ENCODE data around the gene SETX.
"Not testable (repeated sequence)": the region's sequence is repeated elsewhere in the genome, so short reads cannot be mapped to it uniquely, and the experiment has no call there.

The SETX gene

DNA sequence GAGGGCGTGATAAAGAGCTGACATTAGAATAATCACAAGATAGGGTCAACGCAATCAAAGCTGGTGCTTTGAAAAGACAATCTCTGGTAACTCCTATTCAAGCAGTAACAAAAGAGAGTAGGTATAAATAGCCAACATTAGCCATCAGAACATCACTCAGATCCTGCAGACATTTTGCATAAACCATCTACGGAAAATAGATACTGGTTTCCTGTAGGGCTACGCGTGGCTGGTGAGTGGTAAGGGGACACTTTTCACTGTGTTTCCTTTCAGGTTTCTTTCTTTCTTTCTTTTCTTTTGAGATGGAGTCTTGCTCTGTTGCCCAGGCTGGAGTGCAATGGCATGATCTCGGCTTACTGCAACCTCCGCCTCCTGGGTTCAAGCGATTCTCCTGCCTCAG, 29.6 kb upstream of the SETX start:
- H3K9me3 ChIP-seq (ENCODE audit: low read depth, low read length) = no peaks in the 10 kb centered on the region
- peaks cover 61% of the 10 kb centered on the region for H3K36me3 ChIP-seq (ENCODE audit: insufficient read depth, low read length)
- no peak overlapping the region for H3K4me3 ChIP-seq
- no peak overlapping the region for H3K27ac ChIP-seq
- H3K9ac ChIP-seq (ENCODE audit: insufficient read length) = no peak overlapping the region
- TF ChIP-seq POLR2AphosphoS5 (IDR thresholded peaks at IDR 0.05; ENCODE audit: borderline replicate concordance, low read depth, low read length) (no peak), EZH2 (IDR thresholded peaks at IDR 0.05) (no peak), FOXP2 (optimal IDR thresholded peaks at IDR 0.05; ENCODE audit: control extremely low read depth, extremely low read length, insufficient read depth) (no peak)
- no peak for DNase-seq (ENCODE audit: low read depth, low spot score)

DNA sequence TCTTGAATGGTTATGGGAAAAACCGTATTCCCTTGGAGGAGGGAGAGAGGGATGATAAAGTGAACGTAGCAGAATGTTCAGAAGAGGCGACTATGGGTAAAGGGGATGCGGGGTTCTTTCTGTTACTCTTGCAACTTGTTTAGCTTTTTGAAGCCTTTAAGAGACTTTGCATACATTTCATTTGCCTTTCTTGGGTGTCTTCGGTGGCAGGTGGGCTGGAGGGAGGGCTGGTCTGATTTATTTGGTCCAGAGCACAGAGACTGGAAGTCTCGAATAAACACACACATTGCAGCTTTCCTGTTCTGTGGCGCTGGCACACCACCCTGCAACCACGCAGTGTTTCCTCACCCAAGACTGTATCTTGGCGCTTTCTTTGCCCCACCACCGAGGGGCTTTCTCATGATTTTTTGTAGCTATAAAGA, 28.7 kb upstream of the SETX start:
- no peak overlapping the region for H3K27ac ChIP-seq
- H3K9ac ChIP-seq (ENCODE audit: insufficient read length) = no peak overlapping the region
- no peak for TF ChIP-seq FOXP2 (optimal IDR thresholded peaks at IDR 0.05; ENCODE audit: control extremely low read depth, extremely low read length, insufficient read depth)
- TF ChIP-seq EZH2 (IDR thresholded peaks at IDR 0.05) = no peak
- no peak for TF ChIP-seq POLR2AphosphoS5 (IDR thresholded peaks at IDR 0.05; ENCODE audit: borderline replicate concordance, low read depth, low read length)
- H3K9me3 ChIP-seq (ENCODE audit: low read depth, low read length) = no peaks in the 10 kb centered on the region
- H3K4me3 ChIP-seq = no peak overlapping the region
- DNase-seq (ENCODE audit: low read depth, low spot score) = no peak
- H3K36me3 ChIP-seq (ENCODE audit: insufficient read depth, low read length) = peaks cover 61% of the 10 kb centered on the region

- H3K4me3 ChIP-seq = no peak overlapping the region
- TF ChIP-seq EZH2 (IDR thresholded peaks at IDR 0.05) (no peak), POLR2AphosphoS5 (IDR thresholded peaks at IDR 0.05; ENCODE audit: borderline replicate concordance, low read depth, low read length) (no peak), FOXP2 (optimal IDR thresholded peaks at IDR 0.05; ENCODE audit: control extremely low read depth, extremely low read length, insufficient read depth) (no peak)
- H3K9ac ChIP-seq (ENCODE audit: insufficient read length) = no peak overlapping the region
- H3K9me3 ChIP-seq (ENCODE audit: low read depth, low read length) = no peaks in the 10 kb centered on the region
- peaks cover 61% of the 10 kb centered on the region for H3K36me3 ChIP-seq (ENCODE audit: insufficient read depth, low read length)
- no peak overlapping the region for H3K27ac ChIP-seq
- no peak for DNase-seq (ENCODE audit: low read depth, low spot score)
Measured at GRCh38 chr9:132381966-132382541, 27.3 kb upstream of the SETX start.

- H3K9me3 ChIP-seq (ENCODE audit: low read depth, low read length); DNase-seq (ENCODE audit: low read depth, low spot score); H3K27ac ChIP-seq; H3K9ac ChIP-seq (ENCODE audit: insufficient read length); H3K4me3 ChIP-seq: not testable (repeated sequence)
- peaks cover 37% of the 10 kb centered on the region for H3K36me3 ChIP-seq (ENCODE audit: insufficient read depth, low read length)
Measured at GRCh38 chr9:132378416-132378815, 23.6 kb upstream of the SETX start.

DNA sequence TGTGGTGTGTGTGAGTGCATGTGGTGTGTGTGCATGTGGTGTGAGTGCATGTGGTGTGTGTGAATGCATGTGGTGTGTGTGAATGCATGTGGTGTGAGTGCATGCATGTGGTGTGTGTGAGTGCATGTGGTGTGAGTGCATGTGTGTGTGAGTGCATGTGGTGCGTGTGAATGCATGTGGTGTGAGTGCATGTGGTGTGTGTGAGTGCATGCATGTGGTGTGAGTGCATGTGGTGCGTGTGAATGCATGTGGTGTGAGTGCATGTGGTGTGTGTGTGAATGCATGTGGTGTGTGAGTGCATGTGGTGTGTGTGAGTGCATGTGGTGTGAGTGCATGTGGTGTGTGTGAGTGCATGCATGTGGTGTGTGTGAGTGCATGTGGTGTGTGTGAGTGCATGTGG, 23.0 kb upstream of the SETX start:
- not testable (repeated sequence) for H3K27ac ChIP-seq; H3K9me3 ChIP-seq (ENCODE audit: low read depth, low read length); H3K4me3 ChIP-seq; DNase-seq (ENCODE audit: low read depth, low spot score); H3K9ac ChIP-seq (ENCODE audit: insufficient read length)
- H3K36me3 ChIP-seq (ENCODE audit: insufficient read depth, low read length) = peaks cover 37% of the 10 kb centered on the region

DNA sequence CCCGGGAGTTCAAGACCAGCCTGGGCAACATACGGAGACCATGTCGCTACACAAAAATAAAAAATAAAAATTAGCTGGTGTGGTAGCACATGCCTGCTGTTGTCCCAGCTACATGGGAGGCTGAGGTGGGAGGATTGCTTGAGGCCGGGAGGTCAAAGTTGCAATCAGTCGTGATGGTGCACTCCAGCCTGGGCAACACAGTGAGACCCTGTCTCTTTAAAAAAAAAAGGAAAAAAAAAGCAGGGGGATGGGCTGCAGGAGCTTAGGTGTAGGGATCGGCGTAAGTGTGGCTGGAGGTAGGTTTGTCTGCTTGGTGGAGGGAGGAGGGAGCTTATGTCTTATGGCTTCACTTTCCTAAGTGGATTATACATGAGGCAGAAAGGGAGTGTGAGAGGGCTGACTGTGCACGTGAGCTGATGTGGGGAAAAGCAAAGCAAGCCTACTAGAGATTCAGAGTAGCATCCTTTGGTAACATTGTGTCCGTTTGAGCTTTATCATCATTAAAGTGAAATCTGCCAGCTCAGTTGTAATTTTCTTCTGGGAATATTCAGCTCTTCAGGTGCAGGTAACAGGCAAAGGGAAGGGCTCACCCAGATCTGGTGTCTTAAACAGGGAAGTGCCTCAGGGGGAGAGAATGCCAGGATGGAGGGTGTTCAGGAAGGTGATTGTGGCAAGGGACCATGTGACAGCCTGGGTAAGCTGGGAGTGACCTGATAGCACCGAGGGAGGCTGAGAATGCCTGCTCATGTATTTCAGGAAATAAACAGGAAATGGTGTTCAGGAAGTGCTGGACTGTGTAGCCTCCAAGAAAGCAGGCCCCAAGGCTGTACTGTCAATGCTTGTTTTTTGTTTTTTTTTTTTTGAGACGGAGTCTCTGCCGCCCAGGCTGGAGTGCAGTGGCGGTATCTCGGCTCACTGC, 17.6 kb upstream of the SETX start:
- no peaks in the 10 kb centered on the region for H3K9me3 ChIP-seq (ENCODE audit: low read depth, low read length)
- peaks cover 8% of the 10 kb centered on the region; the same call in 1 of the 2 replicates for H3K36me3 ChIP-seq (ENCODE audit: insufficient read depth, low read length)
- peak overlapping the region; percentile 33; the same call in 1 of the 2 replicates for H3K4me3 ChIP-seq
- H3K27ac ChIP-seq = peak overlapping the region; percentile 77
- no peak overlapping the region for H3K9ac ChIP-seq (ENCODE audit: insufficient read length)
- TF ChIP-seq EZH2 (IDR thresholded peaks at IDR 0.05) = no peak
- DNase-seq (ENCODE audit: low read depth, low spot score) = peak; percentile 22

GRCh38 chr9:132370592-132370991, 15.8 kb upstream of the SETX start:
- Histone ChIP-seq H3K27ac (no peak overlapping the region), H3K9ac (ENCODE audit: insufficient read length) (no peak overlapping the region), H3K4me3 (no peak overlapping the region), H3K36me3 (ENCODE audit: insufficient read depth, low read length) (no peaks in the 10 kb centered on the region), H3K9me3 (ENCODE audit: low read depth, low read length) (no peaks in the 10 kb centered on the region)
- TF ChIP-seq FOXP2 (optimal IDR thresholded peaks at IDR 0.05; ENCODE audit: control extremely low read depth, extremely low read length, insufficient read depth) (no peak), EZH2 (IDR thresholded peaks at IDR 0.05) (no peak), POLR2AphosphoS5 (IDR thresholded peaks at IDR 0.05; ENCODE audit: borderline replicate concordance, low read depth, low read length) (no peak)
- DNase-seq (ENCODE audit: low read depth, low spot score) = no peak

GRCh38 chr9:132369421-132369820, 14.6 kb upstream of the SETX start:
- Histone ChIP-seq H3K36me3 (ENCODE audit: insufficient read depth, low read length) (no peaks in the 10 kb centered on the region), H3K27ac (no peak overlapping the region)

More at GRCh38 chr9:132369421-132369820, 14.6 kb upstream of the SETX start:
- TF ChIP-seq EZH2 (IDR thresholded peaks at IDR 0.05) (no peak), FOXP2 (optimal IDR thresholded peaks at IDR 0.05; ENCODE audit: control extremely low read depth, extremely low read length, insufficient read depth) (no peak), POLR2AphosphoS5 (IDR thresholded peaks at IDR 0.05; ENCODE audit: borderline replicate concordance, low read depth, low read length) (no peak)
- no peak for DNase-seq (ENCODE audit: low read depth, low spot score)
- Histone ChIP-seq H3K9me3 (ENCODE audit: low read depth, low read length) (no peaks in the 10 kb centered on the region), H3K4me3 (no peak overlapping the region), H3K9ac (ENCODE audit: insufficient read length) (no peak overlapping the region)

Data from SK-N-MC (cell line).